ENCODE data around the gene GBP1.
"Not testable (repeated sequence)": the region's sequence is repeated elsewhere in the genome, so short reads cannot be mapped to it uniquely, and the experiment has no call there.

GRCh38 chr1:89018318-89018717 lies 46.7 kb downstream of the GBP1 start:
- TF ChIP-seq CTCF (conservative IDR thresholded peaks at IDR 0.05); ZFX (IDR thresholded peaks at IDR 0.05): not testable (repeated sequence)

Data from C4-2B (cell line).